ENCODE data around the gene NTM.

DNA sequence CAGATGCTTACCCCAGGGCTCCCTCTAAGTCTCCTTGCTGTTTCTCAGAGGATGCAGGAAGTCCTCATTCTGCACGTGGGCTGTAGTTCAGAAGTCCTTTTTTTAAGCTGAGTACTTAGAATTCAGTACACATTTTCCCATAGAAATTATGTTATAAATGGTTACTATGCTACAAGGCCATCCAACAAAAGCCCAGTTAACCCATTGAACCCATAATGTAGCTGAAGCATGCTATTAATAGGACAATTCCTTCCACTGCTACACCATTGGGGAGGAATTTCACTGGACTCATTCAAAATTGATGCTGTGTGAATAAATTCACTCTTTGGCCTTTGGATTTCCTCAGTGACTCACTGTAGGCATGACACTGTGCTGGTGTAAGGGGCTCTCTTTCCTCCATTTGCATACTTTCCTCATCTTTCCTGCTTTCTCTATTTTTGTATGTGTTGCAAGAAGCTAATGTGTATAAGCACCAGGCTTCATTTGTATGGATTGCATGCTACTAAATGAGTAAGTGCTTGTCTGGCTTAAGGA lies 148.0 kb downstream of the NTM start:
- TF ChIP-seq, protein P1, sequence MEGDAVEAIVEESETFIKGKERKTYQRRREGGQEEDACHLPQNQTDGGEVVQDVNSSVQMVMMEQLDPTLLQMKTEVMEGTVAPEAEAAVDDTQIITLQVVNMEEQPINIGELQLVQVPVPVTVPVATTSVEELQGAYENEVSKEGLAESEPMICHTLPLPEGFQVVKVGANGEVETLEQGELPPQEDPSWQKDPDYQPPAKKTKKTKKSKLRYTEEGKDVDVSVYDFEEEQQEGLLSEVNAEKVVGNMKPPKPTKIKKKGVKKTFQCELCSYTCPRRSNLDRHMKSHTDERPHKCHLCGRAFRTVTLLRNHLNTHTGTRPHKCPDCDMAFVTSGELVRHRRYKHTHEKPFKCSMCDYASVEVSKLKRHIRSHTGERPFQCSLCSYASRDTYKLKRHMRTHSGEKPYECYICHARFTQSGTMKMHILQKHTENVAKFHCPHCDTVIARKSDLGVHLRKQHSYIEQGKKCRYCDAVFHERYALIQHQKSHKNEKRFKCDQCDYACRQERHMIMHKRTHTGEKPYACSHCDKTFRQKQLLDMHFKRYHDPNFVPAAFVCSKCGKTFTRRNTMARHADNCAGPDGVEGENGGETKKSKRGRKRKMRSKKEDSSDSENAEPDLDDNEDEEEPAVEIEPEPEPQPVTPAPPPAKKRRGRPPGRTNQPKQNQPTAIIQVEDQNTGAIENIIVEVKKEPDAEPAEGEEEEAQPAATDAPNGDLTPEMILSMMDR (optimal IDR thresholded peaks at IDR 0.05 in 1 of 3, IDR thresholded peaks at IDR 0.05 in 1 of 3, conservative IDR thresholded peaks at IDR 0.05 in 1 of 3; ENCODE audit: extremely low read depth in 1 of 3, insufficient read depth in 2 of 3, low read length in 3 of 3) = no peak
- no peak for TF ChIP-seq EZH2 (IDR thresholded peaks at IDR 0.05; ENCODE audit: low read length)
